HG02571 (cell line): ENCODE measurements around the gene IQGAP2.
"Not testable (repeated sequence)": the region's sequence is repeated elsewhere in the genome, so short reads cannot be mapped to it uniquely, and the experiment has no call there.

ENCODE experiments used
- ATAC-seq: cut with Tn5 transposase; IDR thresholded peaks from one replicate; pipeline ENCODE4 v1.9.1; 2021; ENCODE audit warnings: mild to moderate bottlenecking, moderate library complexity; ENCODE audit not compliant: unreplicated experiment

IQGAP2 gene

DNA sequence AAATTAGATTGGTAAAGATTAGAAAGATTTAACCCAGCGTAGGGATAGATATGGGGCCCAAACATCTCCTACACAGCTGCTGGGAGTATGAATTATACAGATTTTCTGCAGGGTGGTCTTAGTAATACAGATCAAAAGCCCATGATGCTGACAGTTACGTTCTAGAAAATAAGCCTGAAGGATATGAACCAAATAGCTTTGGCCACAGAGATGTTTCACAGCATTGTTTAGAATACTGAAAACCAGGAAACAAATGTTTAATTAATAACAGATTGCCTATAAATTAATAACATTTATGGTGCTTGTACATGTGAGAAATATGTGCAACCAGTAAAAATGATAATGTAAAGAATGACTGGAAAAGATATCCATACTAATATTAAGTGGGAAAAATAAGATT, 195.4 kb downstream of the IQGAP2 start:
- no peak for ATAC-seq

- ATAC-seq, result no peak
These were observed 197.6 kb downstream of the IQGAP2 start for GRCh38 chr5:76600716-76601115.

- no peak for ATAC-seq
These were observed 198.4 kb downstream of the IQGAP2 start for GRCh38 chr5:76601470-76601869.

- no peak for ATAC-seq
These were observed 199.1 kb downstream of the IQGAP2 start for GRCh38 chr5:76602094-76602726.

- not testable (repeated sequence) for ATAC-seq
These were observed 200.9 kb downstream of the IQGAP2 start for GRCh38 chr5:76603991-76604390.

DNA sequence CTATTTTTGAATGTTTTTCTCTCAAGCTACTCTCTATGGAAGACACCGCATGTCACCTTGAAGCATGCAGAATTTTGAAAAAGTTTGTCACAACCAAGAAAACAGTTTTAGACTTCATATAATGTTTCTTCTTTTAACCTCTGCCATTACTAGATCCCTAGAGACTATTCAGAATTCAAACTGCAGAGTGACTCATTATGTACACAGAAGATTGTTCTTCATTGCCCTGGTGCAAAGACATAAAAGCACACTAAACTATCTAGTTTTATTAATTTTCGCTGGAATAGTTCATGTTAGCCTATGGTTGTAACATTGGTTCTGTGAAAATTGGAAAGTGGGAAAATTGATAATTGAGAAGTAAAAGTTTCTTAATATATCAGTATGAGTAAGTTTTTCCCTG, 201.8 kb downstream of the IQGAP2 start:
- no peak for ATAC-seq

DNA sequence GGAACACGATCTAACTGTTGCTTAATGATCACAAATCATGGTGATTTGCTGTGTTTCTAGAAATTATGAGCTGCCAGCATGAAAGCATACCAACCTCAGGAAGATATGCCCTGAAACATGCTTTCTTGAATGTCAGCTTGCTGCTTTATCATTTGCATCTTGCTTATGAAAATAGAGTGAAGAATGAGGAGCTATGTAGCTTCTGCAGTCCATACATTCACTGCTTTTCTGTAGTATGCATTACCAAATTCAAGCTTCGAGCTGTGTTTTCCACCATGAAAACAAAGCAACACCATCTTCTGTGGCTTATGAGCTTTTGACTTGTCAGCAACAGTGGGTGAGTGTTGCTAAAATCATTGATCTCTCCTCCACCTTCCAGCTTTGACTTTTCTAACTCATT, 203.6 kb downstream of the IQGAP2 start:
- ATAC-seq, result no peak

GRCh38 chr5:76607353-76607871, 204.3 kb downstream of the IQGAP2 start:
- no peak for ATAC-seq

DNA sequence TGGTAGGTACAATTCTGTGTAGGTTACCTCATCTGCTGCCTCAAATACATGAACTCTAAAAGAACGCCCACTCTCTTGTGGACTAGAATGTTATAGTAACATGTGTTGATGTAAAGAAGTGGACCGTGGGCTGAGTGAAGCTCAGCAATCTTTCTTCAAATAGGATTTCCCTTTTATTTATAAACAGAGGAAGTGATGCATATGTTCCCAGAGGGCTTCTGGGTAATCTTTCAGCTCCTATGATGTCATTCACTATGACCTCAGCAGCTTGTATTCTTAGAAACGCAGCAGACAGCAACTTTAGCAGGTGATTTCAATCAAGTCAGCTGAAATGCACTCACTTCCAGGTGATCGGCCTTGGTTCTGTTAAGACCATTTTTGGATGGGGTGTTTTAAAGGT, 205.7 kb downstream of the IQGAP2 start:
- ATAC-seq, result no peak

DNA sequence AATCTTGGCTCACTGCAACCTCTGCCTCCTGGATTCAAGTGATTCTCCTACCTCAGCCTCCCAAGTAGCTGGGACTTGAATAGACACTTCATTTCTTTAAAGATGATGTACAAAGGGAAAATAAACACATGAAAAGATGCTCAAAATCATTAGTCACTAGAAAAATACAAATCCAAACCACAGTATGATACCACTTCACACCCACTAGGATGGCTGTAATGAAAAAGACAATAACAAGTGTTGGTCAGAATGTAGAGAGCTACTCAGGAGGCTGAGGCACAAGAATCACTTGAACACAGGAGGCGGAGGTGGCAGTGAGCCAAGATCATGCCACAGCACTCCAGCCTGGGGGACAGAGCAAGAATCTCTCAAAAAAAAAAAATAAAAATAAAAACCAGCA, 207.1 kb downstream of the IQGAP2 start:
- ATAC-seq, result no peak

GRCh38 chr5:76612942-76613341, 209.9 kb downstream of the IQGAP2 start:
- ATAC-seq, result no peak

DNA sequence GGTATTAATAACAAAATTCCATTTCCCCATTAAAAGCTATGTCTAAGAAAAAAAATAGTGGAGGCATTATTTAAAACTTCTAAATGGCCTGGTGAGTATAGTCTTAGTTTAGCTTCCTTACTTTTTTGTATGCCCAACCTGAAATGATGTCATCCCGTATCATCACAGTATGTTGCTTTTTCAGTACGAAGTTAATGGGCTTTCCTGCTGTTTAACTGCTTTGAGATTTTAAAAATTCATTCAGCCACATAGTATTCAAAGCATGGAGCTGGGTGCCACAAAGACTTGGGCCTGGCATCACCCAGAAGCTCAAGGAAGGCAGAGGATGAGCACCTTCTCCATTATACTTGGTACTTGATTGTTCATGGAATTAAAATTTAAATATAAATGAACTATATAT, 212.7 kb downstream of the IQGAP2 start:
- no peak for ATAC-seq

GRCh38 chr5:76616206-76616605, 213.1 kb downstream of the IQGAP2 start:
- no peak for ATAC-seq

DNA sequence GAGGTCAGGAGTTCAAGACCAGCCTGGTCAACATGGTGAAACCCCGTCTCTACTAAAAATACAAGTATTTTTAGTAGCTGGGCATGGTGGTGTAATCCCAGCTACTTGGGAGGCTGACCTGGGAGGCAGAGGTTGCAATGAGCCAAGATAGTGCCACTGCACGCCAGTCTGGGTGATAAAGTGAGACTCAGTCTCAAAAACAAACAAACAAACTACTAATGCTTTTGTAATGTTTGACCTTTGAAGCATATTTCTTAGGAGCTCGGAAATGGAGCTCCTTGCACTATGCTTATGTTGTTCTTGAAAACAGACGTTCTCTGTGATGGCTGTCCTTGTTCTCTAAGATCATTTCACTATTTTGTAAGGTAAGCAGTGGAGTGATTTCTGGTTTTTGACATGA, 214.1 kb downstream of the IQGAP2 start:
- no peak for ATAC-seq

GRCh38 chr5:76617675-76618074, 214.6 kb downstream of the IQGAP2 start:
- no peak for ATAC-seq

DNA sequence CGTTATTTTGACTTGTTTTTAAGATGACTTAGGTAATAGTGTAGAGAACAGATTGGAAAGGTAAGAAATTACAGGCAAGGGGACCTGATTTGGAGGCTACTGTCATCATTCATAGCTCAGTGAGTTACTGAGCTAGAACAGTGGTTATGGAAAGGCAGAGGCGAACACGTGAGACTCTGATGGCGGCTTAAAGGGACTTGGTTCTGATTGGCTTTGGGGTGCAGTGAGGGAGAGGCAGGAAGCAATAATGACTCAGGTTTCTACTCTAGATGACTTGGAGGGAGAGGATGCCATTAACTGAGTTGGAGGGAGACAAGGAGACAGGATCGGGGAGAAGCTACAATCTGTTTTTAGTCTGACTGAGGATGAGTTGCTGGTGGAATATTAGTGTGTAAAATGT, 217.1 kb downstream of the IQGAP2 start:
- ATAC-seq, result no peak

DNA sequence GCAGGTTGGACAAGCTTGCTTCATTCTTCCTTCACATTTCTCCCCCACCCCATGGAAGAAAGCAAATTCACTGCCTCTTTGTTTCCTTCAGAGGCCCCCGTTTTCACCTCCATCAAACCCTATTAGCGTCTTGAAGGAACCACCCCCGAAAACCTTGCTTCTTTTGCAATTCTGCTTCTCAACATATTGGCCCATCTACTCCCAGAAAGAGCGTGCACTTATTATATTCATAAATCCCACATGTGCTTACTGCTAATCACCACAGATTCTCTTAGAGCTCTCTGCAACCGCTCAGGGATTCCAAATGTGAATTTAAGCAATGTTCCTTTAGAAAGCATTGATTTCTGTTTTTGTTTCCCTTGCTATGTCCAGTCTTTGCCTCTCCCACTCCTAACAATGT, 219.0 kb downstream of the IQGAP2 start:
- ATAC-seq, result no peak

- ATAC-seq, result no peak
These were observed 220.0 kb downstream of the IQGAP2 start, which contains the start of gene F2RL2 for GRCh38 chr5:76622973-76623596. TSS of gene F2RL2 (minus strand) at chr5:76623403. CDS start at chr5:76623230, 173 bp downstream.

- no peak for ATAC-seq
These were observed 222.2 kb downstream of the IQGAP2 start for GRCh38 chr5:76625087-76625815.

DNA sequence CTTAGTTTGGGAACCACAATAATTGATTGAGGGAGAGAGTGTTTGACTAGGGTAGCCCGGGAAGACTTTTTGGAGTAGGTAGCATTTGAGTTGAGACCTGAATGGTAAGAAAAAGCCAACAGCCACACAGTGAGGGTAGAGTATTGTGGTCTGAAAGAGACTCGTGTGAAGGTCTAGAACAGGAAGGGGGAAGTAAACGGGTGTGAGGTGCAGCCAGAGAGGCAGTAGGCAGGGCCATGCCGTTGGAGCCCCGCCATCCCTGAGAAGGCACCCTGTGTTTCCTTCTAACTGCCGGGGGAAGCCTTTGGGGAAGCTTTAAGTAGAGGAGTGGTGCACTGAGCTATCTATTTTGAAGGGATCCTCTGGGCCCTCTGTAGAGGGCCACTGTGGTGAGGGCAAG, 223.7 kb downstream of the IQGAP2 start:
- no peak for ATAC-seq

GRCh38 chr5:76634661-76635060, 231.6 kb downstream of the IQGAP2 start:
- ATAC-seq, result no peak

- ATAC-seq, result no peak
These were observed 234.4 kb downstream of the IQGAP2 start for GRCh38 chr5:76637490-76637889.
